ENCODE data around the gene LIN9.

- TF ChIP-seq YY1 (IDR thresholded peaks at IDR 0.05; ENCODE audit: insufficient read depth, insufficient read length) = no peak
- no peak for TF ChIP-seq ZNF274 (IDR thresholded peaks at IDR 0.05; ENCODE audit: low read depth, low read length)
Observed at GRCh38 chr1:226204198-226204597, 104.8 kb downstream of the LIN9 start.

Data from NT2/D1 (cell line).